Fibroblast of mammary gland (primary cell): ENCODE results near the gene RBBP4.
"Not testable (repeated sequence)": the region's sequence is repeated elsewhere in the genome, so short reads cannot be mapped to it uniquely, and the experiment has no call there.

Experiments
- DNase-seq: peaks from one replicate; pipeline ENCODE4 v3.0.0-alpha.2; 2010; ENCODE audit warnings: low read depth
- H3K4me3 ChIP-seq: 2 replicates; pipeline ENCODE4 v1.5.1; 2011; ENCODE audit warnings: low read depth, mild to moderate bottlenecking, low read length, moderate library complexity; ENCODE audit not compliant: control insufficient read depth
- CTCF ChIP-seq: conservative IDR thresholded peaks from 2 replicates; pipeline ENCODE4 v1.5.1; 2011; ENCODE audit warnings: low read depth, low read length, inconsistent platforms; ENCODE audit not compliant: control insufficient read depth, insufficient read depth

The RBBP4 gene

GRCh38 chr1:32665915-32666314 lies 14.9 kb downstream of the RBBP4 start:
- no peak for TF ChIP-seq CTCF
- H3K4me3 ChIP-seq, result no peak overlapping the region
- DNase-seq, result no peak

- no peak overlapping the region for H3K4me3 ChIP-seq
- TF ChIP-seq CTCF, result no peak
- DNase-seq, result peak; percentile 20
Observed at GRCh38 chr1:32666901-32667566, 16.0 kb downstream of the RBBP4 start.

- H3K4me3 ChIP-seq, DNase-seq: not testable (repeated sequence)
Observed at GRCh38 chr1:32668716-32669115, 17.7 kb downstream of the RBBP4 start.

- no peak for DNase-seq
- no peak for TF ChIP-seq CTCF
Observed at GRCh38 chr1:32676945-32677344, 25.9 kb downstream of the RBBP4 start.

GRCh38 chr1:32679993-32680392 lies 29.0 kb downstream of the RBBP4 start:
- not testable (repeated sequence) for H3K4me3 ChIP-seq, DNase-seq

More at GRCh38 chr1:32676945-32677344, 25.9 kb downstream of the RBBP4 start:
- H3K4me3 ChIP-seq, result no peak overlapping the region

- no peak for DNase-seq
- H3K4me3 ChIP-seq, result no peak overlapping the region
- no peak for TF ChIP-seq CTCF
Observed at GRCh38 chr1:32680642-32681041, 29.6 kb downstream of the RBBP4 start.

- no peak for DNase-seq
- H3K4me3 ChIP-seq, result no peak overlapping the region
- TF ChIP-seq CTCF, result no peak
Observed at GRCh38 chr1:32681509-32681908, 30.5 kb downstream of the RBBP4 start.

GRCh38 chr1:32681999-32682398 lies 31.0 kb downstream of the RBBP4 start:
- TF ChIP-seq CTCF, result no peak
- H3K4me3 ChIP-seq, result no peak overlapping the region
- no peak for DNase-seq
